Endothelial cell of umbilical vein (primary cell): ENCODE results near the gene MYO5B. TPM values are rescaled to one million over a fixed set of nuclear protein-coding genes. Genes with fewer than 3 reads are reported as not detected.

Experiments
- BruUV-seq: library from RNA; stranded (reverse); fragments of 400-500 nt; replicated peaks from 2 replicates; lab custom pipeline; 2021; lab: Mats Ljungman, UMichigan
- CTCF ChIA-PET: fragments of 300-600, 350-600 bp; sonication (Branson Sonifier 250); formaldehyde crosslinking; loops from one replicate; lab custom pipeline; 2021; ENCODE audit warnings: antibody characterized with exemption, inconsistent platforms; lab: Charles Lee
- POLR2A ChIA-PET: fragments of 300-600, 350-600 bp; sonication (Branson Sonifier 250); formaldehyde crosslinking; loops from one replicate; lab custom pipeline; 2021; ENCODE audit warnings: antibody characterized with exemption, inconsistent platforms; lab: Charles Lee
- DNase-seq: peaks from one replicate; pipeline ENCODE4 v3.0.0-alpha.2; 2011; ENCODE audit warnings: low read depth, low spot score
- FAIRE-seq: peaks from 2 replicates; lab custom pipeline; 2011; peaks lifted over from hg19 to GRCh38; lab: Jason Lieb, UNC
- H2AFZ ChIP-seq: 2 replicates; pipeline ENCODE4 v1.6.0; 2012; ENCODE audit warnings: low read depth, low read length, control low read depth, inconsistent platforms
- H3K27ac ChIP-seq: 2 replicates; pipeline ENCODE4 v1.5.1; 2011; ENCODE audit warnings: low read depth, mild to moderate bottlenecking, control low read depth, low read length, moderate library complexity; ENCODE audit not compliant: insufficient read depth
- H3K27me3 ChIP-seq, 2 experiments: 2 replicates each; pipeline versions ENCODE4 v1.6.0 to v1.6.1; 2011; ENCODE audit warnings: low read length in 2 of 2, mixed read lengths in 1 of 2; ENCODE audit not compliant: control insufficient read depth in 2 of 2, insufficient read depth in 2 of 2
- H3K36me3 ChIP-seq, 2 experiments: 2 replicates in 1 of 2; 3 replicates in 1 of 2; pipeline ENCODE4 v1.5.1; 2011; ENCODE audit warnings: low read length in 2 of 2, mild to moderate bottlenecking in 1 of 2, moderate library complexity in 1 of 2; ENCODE audit not compliant: control insufficient read depth in 2 of 2, insufficient read depth in 2 of 2; ENCODE audit errors: extremely low read depth in 1 of 2
- H3K4me1 ChIP-seq: 3 replicates; pipeline ENCODE4 v1.5.1; 2011; ENCODE audit warnings: mild to moderate bottlenecking, low read length; ENCODE audit not compliant: control insufficient read depth, insufficient read depth; ENCODE audit errors: extremely low read depth
- H3K4me2 ChIP-seq: 2 replicates; pipeline ENCODE4 v1.6.1; 2011; ENCODE audit warnings: low read length, control low read depth, mixed read lengths; ENCODE audit not compliant: insufficient read depth
- H3K4me3 ChIP-seq, 3 experiments: fragments of 200-600 bp in 1 of 3; sonication (generic), shearing (Covaris generic) in 1 of 3; replicated peaks in 1 of 3; 2 replicates each; pipeline ENCODE4 v1.5.1; 2011 to 2016; ENCODE audit warnings: control low read depth in 3 of 3, low read length in 3 of 3, mild to moderate bottlenecking in 2 of 3, inconsistent platforms in 1 of 3, low read depth in 1 of 3, moderate library complexity in 1 of 3; ENCODE audit not compliant: insufficient read depth in 1 of 3
- H3K79me2 ChIP-seq: 2 replicates; pipeline ENCODE4 v1.6.0; 2012; ENCODE audit warnings: low read length, inconsistent platforms; ENCODE audit not compliant: control insufficient read depth, insufficient read depth
- H3K9ac ChIP-seq: replicated peaks from 2 replicates; pipeline ENCODE3; 2011; ENCODE audit warnings: low read length, control low read depth; ENCODE audit not compliant: insufficient read depth; ENCODE audit errors: extremely low read depth
- H3K9me1 ChIP-seq: replicated peaks from 3 replicates; pipeline ENCODE4 v1.6.0; 2011; ENCODE audit warnings: mild to moderate bottlenecking, low read length; ENCODE audit not compliant: control insufficient read depth, insufficient read depth; ENCODE audit errors: extremely low read depth
- H3K9me3 ChIP-seq: replicated peaks from 2 replicates; pipeline ENCODE4 v1.5.1; 2012; ENCODE audit warnings: low read length, inconsistent platforms; ENCODE audit not compliant: control insufficient read depth, insufficient read depth
- H4K20me1 ChIP-seq: replicated peaks from 2 replicates; pipeline ENCODE3; 2011; ENCODE audit warnings: mild to moderate bottlenecking, low read length; ENCODE audit not compliant: control insufficient read depth, insufficient read depth; ENCODE audit errors: extremely low read depth
- CTCF ChIP-seq, 2 donors: IDR thresholded peaks; 1 replicate in 1 of 2; 2 replicates in 1 of 2; pipeline ENCODE4 v1.5.1; 2011; ENCODE audit warnings: low read length in 2 of 2, mild to moderate bottlenecking in 2 of 2, moderate library complexity in 2 of 2, control low read depth in 1 of 2, inconsistent platforms in 1 of 2, low read depth in 1 of 2; ENCODE audit not compliant: insufficient read depth in 1 of 2; ENCODE audit errors: extremely low read depth in 1 of 2
- EZH2 ChIP-seq: IDR thresholded peaks from 2 replicates; pipeline ENCODE4 v1.6.1; 2012; ENCODE audit warnings: borderline replicate concordance, low read depth, mild to moderate bottlenecking, moderate library complexity, low read length, inconsistent platforms; ENCODE audit not compliant: severe bottlenecking
- FOS ChIP-seq: IDR thresholded peaks from 2 replicates; pipeline ENCODE4 v1.6.1; 2011; ENCODE audit warnings: mild to moderate bottlenecking, low read length, moderate library complexity, borderline replicate concordance; ENCODE audit not compliant: insufficient read depth
- GATA2 ChIP-seq: IDR thresholded peaks from 2 replicates; pipeline ENCODE4 v1.7.0; 2011; ENCODE audit warnings: low read depth, mild to moderate bottlenecking, moderate library complexity, mixed read lengths, low read length; ENCODE audit not compliant: insufficient read length, insufficient read depth
- MYC ChIP-seq: IDR thresholded peaks from one replicate; pipeline ENCODE4 v1.6.1; 2011; ENCODE audit warnings: mild to moderate bottlenecking, low read depth, low read length
- POLR2A ChIP-seq: IDR thresholded peaks from 2 replicates; pipeline ENCODE4 v1.6.1; 2012; ENCODE audit warnings: low read depth, mild to moderate bottlenecking, control low read depth, low read length
- POLR2AphosphoS5 ChIP-seq: IDR thresholded peaks from 2 replicates; pipeline ENCODE4 v1.6.1; 2012; ENCODE audit warnings: low read depth, mild to moderate bottlenecking, control low read depth, low read length, moderate library complexity; ENCODE audit not compliant: insufficient read depth
- dilution Hi-C: fragments of 300-500 bp; cut with MboI; formaldehyde crosslinking; loops from one replicate; pipeline ENCODE4 v1.15.0; 2019; ENCODE audit warnings: low sequenced_read_pairs; ENCODE audit not compliant: extremely low pct_ligation_motif_present
- intact Hi-C: fragments of 100-400 bp; cut with micrococcal nuclease; formaldehyde crosslinking; loops from one replicate; pipeline ENCODE4 v1.10.0; 2022
- polyA plus RNA-seq, 4 experiments: library from polyadenylated mRNA; depleted of rRNA in 3 of 4; stranded (reverse) in 3 of 4; unstranded in 1 of 4; fragments of >200 nt; gene quantifications; 2 replicates each; pipeline versions ENCODE4 v1.2.1 to v1.2.3, GENCODE V29; 2011 to 2012; ENCODE audit warnings: missing spikeins in 1 of 4
- total RNA-seq: library from RNA; stranded (reverse); gene quantifications from 2 replicates; pipeline ENCODE4 v1.2.3, GENCODE V29; 2021
- TF ChIP-seq, protein P1 (sequence below): IDR thresholded peaks from 2 replicates; pipeline ENCODE4 v1.6.1; 2011; ENCODE audit not compliant: insufficient read depth, insufficient read length

Gene MYO5B
- total and polyA plus RNA-seq, 2 donors (not counting 3 experiments of a cell fraction or from before 2014, with no cell fraction given): 0.54 to 1.1 TPM

DNA sequence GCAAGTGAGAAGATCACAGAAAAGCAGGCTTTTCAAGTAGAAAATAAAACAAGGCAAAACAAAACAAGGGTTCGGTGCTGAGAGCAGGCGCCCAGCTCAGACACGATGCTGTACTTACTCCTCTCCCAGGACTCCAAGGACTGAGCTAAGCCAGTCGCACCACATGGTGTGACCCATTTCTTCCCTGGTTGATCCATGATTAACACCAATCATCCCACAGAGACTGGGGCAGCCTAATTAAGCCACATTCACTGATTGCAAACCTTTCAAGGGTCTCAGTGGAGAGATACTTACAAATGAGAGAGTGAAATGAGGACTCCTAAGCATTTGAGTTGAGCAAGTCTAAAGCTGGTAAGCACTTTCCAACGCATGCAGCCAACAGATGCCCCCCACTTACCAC lies 155.2 kb downstream of the MYO5B start:
- Histone ChIP-seq H3K9me1 (no peaks in the 10 kb centered on the region), H3K4me2 (no peak overlapping the region), H3K4me3 (no peak overlapping the region), H3K27me3 (peaks cover 2 to 5% of the 10 kb centered on the region in 2 experiments), H3K9me3 (no peaks in the 10 kb centered on the region), H3K79me2 (no peaks in the 10 kb centered on the region), H3K36me3 (no peaks in the 10 kb centered on the region), H3K27ac (no peak overlapping the region), H3K4me1 (peaks cover 10% of the 10 kb centered on the region), H3K9ac (no peak overlapping the region), H2AFZ (no peak overlapping the region), H4K20me1 (no peaks in the 10 kb centered on the region)
- TF ChIP-seq POLR2A (no peak), EZH2 (no peak), POLR2AphosphoS5 (no peak), MYC (no peak), GATA2 (no peak), CTCF (IDR thresholded peaks at IDR 0.05; ENCODE audit: extremely low read depth in 1 of 2, insufficient read depth in 1 of 2, low read depth in 1 of 2, low read length in 2 of 2) (no peak), FOS (no peak)
- TF ChIP-seq, protein P1, sequence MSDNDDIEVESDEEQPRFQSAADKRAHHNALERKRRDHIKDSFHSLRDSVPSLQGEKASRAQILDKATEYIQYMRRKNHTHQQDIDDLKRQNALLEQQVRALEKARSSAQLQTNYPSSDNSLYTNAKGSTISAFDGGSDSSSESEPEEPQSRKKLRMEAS: no peak
- no TSS peak for BruUV-seq
- intact Hi-C loops (no loop called here), dilution Hi-C loops (no loop called here)
- DNase-seq (no peak), FAIRE-seq (no peak)
- ChIA-PET CTCF (no interaction called here), POLR2A (no interaction called here)
